Breast epithelium (tissue), 3 donors: Measurements from ENCODE around the gene TRIL.

Experiments
- CTCF ChIP-seq, 3 donors: fragments of 450-650 bp; IDR thresholded peaks; one replicate each; pipeline ENCODE4 v1.5.1; 2016 to 2017; ENCODE audit warnings: antibody characterized with exemption in 3 of 3, mild to moderate bottlenecking in 3 of 3, moderate library complexity in 3 of 3
- POLR2A ChIP-seq: fragments of 450-650 bp; IDR thresholded peaks from one replicate; pipeline ENCODE4 v1.6.1; 2016; ENCODE audit warnings: antibody characterized with exemption, mild to moderate bottlenecking, moderate library complexity
- POLR2AphosphoS5 ChIP-seq, 3 donors: sonication (generic); formaldehyde crosslinking; IDR thresholded peaks; one replicate each; pipeline ENCODE4 v1.6.1; 2017; ENCODE audit warnings: antibody characterized with exemption in 3 of 3

- TF ChIP-seq POLR2A (no peak), POLR2AphosphoS5 (IDR thresholded peaks at IDR 0.05) (no peak), CTCF (IDR thresholded peaks at IDR 0.05) (no peak)
Measured at GRCh38 chr7:28981161-28981465, 23.0 kb upstream of the TRIL start.
